ENCODE data around the gene ALDH2.

GRCh38 chr12:111807232-111807631, 40.5 kb downstream of the ALDH2 start:
- TF ChIP-seq POLR2A (IDR thresholded peaks at IDR 0.05) (no peak), CTCF (IDR thresholded peaks at IDR 0.05) (no peak), EP300 (IDR thresholded peaks at IDR 0.05) (no peak)
